NCI-H146 treated with DMSO at 0.1 percent for 48 hours (cell line): ENCODE data around the gene MYOCOS.

Source experiments
- DNase-seq: peaks from one replicate; lab custom pipeline; 2025; ENCODE audit not compliant: unreplicated experiment; lab: John Stamatoyannopoulos, UW

The MYOCOS gene

GRCh38 chr1:171623651-171624331 is 1.7 kb downstream of the MYOCOS start:
- no peak for DNase-seq

- DNase-seq = no peak
Measured at GRCh38 chr1:171625225-171625624, 3.2 kb downstream of the MYOCOS start.

DNA sequence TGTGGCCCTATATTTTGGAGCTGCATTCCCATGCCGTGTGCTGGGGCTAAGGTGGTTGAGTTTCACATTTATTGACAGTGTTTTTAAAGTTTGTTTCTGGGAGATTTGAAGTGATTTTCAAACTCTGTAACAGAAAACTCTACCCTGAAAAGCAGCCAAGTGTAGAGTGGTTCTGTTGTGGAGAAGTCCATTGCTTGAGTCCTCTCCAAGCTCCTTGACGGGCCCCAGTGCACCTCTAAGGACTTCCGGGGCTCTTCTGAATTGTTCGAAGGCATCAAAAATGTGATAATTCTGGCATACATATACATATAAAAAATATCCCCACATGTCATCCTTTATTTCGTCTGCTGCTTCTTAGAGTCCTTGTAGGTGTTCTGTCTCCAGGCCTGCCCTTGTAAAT is 5.0 kb downstream of the MYOCOS start:
- no peak for DNase-seq

GRCh38 chr1:171628225-171628624 is 6.2 kb downstream of the MYOCOS start:
- no peak for DNase-seq

- DNase-seq = no peak
Measured at GRCh38 chr1:171635661-171636060, 13.6 kb downstream of the MYOCOS start.

GRCh38 chr1:171636141-171636540 is 14.1 kb downstream of the MYOCOS start:
- DNase-seq = no peak

GRCh38 chr1:171637928-171638576 is 16.0 kb downstream of the MYOCOS start:
- no peak for DNase-seq

DNA sequence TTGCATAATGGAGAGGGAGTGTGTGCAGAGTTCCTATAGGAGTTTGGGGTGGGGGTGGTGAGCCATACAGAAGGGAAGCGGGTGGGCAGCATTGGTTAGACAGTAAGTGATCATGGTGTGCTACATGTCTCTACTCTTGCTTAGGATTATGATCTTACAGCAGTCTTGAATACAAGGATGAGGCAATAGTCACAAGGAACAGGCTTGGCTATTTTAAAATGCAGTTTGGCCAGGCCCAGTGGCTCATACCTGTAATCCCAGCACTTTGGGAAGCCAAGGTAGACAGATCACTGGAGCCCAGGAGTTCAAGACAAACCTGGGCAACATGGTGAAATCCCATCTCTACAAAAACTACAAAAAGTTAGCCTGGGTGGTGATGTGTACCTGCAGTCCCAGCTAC is 18.2 kb downstream of the MYOCOS start:
- DNase-seq = no peak

DNA sequence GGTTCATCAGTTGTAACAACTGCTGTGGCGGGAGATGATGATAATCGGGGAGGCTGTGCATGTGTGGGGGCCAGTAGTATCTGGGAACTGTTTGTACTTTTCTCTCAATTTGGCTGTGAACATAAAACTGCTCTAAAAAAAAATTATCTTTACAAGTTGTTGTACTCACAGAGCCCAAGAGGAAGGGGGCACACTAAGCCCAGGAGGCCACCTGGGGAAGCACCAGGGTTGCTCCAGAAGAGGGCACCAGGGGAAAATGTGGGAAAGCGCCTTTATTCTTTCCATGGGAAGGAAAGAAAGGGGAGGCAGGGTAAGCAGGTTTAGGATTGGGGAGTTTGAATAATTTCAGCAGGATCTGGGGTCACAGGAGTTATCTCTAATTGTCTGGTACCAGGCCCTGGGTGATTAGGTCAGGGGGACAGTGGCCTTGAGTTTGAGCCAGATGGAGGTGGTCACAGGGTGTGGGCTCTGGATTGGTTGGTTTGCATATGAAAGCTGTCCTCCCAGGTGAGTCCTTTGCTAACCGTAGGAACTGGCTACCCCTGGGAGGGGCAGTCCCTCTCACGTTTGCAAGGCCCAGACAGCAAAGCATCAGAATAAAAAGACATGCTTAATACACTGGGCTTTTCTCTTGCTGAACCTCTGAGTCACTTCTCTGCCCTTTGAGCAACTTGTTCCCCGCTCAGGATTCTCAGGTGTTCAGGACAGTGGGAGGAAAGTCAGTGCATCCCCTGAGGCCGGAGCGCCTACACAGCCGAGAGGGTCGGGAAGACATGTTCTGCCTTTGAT is 19.2 kb downstream of the MYOCOS start:
- DNase-seq = no peak

- no peak for DNase-seq
Measured at GRCh38 chr1:171642197-171642596, 20.2 kb downstream of the MYOCOS start.

DNA sequence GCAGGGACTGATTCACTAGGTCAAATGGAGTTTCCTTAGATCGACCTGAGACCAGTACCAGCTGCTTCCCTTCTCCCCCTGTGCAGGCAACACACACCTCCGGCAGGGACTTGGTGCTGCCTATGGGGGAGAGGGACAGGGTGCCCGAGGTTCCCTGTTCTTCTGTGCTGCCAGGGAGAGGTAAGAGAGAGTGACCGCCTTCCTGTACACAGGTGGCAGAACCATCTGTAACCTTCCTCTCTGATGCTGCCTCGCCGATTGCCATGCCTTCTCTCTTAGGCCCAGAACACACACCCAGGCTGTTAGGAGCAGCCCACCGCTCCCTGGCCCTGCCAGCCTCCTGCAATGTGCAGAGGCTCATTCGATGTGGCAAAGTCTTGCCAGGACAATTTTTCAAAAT is 21.1 kb downstream of the MYOCOS start:
- DNase-seq = no peak

DNA sequence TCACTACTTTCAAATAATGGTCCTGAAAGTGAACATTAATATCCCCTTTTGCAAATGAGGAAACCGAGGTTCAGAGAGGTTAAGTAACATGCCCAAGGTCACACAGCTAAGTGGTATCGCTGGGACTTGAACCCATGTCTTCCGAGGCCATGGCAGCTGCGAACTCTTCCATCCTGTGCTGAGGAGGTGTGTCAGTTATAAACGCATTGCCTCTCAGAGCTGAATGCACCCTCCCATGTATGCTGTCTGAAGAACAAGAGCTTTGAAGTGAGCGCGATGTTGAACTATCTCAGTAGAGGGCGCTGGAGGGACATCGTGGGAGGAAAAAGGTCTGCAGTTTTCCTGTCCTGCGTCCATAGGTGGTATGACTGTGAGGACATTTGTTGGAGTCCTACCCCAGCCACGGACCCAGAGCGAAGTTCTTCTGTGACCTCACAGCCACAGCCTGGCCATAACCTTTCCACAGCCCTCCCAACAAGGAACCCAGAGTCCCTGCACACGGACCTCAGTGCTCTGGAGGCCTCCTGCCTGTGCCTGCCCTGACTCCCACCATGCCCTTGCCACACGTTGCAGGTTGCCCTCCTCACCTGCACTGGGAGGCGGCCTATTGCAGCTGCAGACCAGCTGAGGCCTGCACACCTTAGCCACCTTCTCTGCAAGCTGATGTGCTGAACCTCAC is 22.9 kb downstream of the MYOCOS start:
- peak; percentile 59 for DNase-seq

DNA sequence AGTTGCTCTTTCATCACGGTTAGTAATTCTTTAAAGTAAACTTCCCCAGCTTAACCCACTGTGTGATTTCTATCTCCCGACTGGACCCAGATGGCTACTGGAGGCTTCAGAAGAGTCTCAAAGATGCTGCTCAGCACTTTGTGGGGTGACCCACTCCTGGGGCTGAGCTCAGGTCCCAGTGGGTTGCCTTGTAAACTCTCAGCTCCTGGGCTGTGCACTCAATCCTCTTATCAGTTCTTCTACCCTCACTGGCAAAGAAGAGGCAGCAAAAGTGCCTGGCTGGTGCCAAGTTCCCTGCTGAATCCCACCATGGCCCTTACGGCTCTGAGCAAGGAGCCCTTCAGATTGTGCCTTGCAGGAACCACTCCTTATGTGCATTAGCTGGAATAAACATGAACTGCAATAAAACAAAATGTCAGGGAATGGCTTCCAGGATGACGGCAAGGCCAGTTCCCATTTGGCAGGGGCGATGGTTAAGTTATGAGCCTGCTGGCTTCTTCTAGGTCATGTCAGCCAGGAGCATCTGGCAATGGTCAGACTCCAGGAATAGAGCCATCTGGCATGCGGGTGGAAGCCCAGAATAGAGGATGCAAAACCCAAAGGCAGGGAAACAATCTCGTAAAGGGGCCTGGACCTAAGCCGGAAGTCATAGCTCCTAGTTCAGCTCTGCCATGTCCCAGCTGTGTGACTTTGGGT is 23.7 kb downstream of the MYOCOS start:
- no peak for DNase-seq

DNA sequence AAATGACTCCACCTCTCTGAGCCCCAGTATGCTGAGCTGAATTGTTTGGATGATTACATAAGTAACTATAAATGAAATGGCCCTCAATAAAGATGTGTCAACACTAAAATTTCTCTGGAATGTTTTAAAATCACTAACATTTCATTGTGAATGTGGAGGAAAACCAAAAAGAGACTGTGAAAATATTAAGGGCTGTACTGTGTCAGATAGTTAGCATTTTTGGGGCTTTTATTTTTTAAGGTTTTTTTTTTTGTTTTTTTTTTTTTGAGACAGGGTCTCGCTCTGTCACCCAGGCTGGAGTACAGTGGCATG is 24.2 kb downstream of the MYOCOS start:
- DNase-seq = no peak

DNA sequence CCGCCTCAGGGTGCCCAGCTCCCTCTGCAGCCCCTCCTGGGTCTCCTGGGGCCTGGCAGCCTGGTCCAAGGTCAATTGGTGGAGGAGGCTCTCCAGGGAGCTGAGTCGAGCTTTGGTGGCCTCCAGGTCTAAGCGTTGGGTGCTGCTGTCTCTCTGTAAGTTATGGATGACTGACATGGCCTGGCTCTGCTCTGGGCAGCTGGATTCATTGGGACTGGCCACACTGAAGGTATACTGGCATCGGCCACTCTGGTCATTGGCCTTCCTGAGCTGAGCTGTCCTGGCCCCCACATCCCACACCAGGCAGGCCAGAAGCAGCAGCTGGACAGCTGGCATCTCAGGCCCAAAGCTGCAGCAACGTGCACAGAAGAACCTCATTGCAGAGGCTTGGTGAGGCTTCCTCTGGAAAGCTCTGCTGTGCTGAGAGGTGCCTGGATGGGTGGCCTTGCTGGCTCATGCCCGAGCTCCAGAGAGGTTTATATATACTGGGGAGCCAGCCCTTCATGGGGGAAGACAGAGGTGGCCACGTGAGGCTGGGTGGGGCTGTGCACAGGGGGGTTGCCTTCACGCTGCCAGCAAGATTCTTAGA is 30.3 kb downstream of the MYOCOS start, which contains the start of gene MYOC:
Gene MYOC, minus strand, starts transcription at position 455 of the 589 bp plus-strand sequence. Its CDS starts 77 bp downstream, at position 378.
- DNase-seq = no peak

GRCh38 chr1:171653796-171654195 is 31.8 kb downstream of the MYOCOS start:
- no peak for DNase-seq

GRCh38 chr1:171654201-171654941 is 32.3 kb downstream of the MYOCOS start:
- no peak for DNase-seq

DNA sequence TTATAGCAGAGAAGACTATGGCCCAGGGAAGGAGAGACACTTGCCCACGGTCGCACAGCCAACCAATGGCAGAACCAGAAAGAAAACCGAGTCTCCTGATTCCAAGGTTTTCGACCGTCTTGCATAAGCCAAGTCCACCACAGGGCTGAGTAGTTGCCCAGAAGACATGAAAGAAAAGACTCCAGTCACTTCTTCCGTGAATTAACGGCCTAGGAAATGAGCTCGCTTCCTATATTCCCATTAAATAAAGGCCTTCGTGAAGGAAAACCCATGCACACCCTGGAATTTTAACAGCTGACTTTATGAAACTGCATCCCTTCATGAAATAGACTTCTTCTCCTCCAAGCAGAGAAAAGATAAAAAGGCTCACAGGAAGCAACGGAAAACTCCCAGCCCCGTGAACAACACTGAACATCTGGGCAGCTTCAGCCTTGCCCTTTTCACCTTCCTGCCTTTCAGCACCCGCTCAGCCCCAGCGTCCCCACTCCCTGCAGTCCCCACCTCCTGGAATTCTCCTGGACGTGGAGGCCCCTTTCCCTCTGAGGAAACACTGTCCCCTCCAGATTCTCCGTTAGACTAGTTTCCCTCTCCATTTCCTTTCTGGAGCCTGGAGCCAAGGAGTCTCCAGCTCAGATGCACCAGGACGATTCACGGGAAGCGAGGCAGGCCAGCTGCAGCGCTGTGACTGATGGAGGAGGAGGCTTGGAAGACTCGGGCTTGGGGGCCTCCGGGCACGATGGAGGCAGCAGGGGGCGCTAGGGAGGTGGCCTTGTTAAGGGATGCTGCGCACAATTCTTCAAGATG is 33.1 kb downstream of the MYOCOS start:
- DNase-seq = peak; percentile 27

DNA sequence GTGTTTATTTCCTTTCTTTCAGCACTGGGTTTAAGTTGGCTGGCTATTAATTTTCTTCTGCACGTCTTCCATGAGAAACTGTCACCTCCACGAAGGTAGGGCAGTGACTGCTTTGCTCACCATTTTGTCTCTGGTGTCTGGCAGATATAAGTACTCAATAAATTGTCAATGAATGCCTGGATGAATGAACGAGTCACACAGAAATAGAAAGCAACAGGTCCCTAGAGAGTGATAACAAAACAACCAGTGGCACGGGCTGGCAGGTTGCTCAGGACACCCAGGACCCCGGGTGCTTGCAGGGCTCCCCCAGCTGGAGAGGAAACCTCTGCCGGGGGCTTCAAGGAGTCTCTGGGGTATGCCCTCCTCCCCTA is 33.7 kb downstream of the MYOCOS start:
- no peak for DNase-seq
